Upper lobe of left lung (tissue), 4 donors: Measurements from ENCODE around the gene TBL1XR1.

ENCODE experiments used
- POLR2AphosphoS5 ChIP-seq, 2 donors: sonication (generic); formaldehyde crosslinking; IDR thresholded peaks; one replicate each; pipeline ENCODE4 v1.5.1; 2017; ENCODE audit warnings: antibody characterized with exemption in 2 of 2
- TF ChIP-seq, protein P1 (sequence below), 6 experiments: fragments of 450-650 bp in 4 of 6; fragments of 200-600 bp in 2 of 6; sonication (generic) in 2 of 6; IDR thresholded peaks; one replicate each; pipeline ENCODE4 v1.5.1; 2016 to 2019; ENCODE audit warnings: antibody characterized with exemption in 6 of 6

DNA sequence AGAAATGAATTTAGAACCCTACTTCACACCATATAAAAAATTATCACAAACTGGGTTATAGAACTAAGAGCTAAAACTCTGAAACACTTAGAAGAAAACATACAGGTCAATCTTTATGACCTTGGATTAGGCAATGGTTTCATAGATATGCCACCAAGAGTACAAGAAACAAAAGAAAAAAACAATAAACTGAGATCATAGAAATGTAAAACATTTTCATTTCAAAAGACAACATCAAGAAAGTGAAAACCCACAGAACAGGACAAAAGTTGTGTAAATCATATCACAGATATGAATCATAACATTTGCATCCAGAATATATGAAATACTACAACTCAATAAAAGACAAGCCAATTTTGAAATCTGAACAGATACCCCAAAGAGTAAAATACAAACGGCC lies 72.4 kb downstream of the TBL1XR1 start:
- TF ChIP-seq, protein P1, sequence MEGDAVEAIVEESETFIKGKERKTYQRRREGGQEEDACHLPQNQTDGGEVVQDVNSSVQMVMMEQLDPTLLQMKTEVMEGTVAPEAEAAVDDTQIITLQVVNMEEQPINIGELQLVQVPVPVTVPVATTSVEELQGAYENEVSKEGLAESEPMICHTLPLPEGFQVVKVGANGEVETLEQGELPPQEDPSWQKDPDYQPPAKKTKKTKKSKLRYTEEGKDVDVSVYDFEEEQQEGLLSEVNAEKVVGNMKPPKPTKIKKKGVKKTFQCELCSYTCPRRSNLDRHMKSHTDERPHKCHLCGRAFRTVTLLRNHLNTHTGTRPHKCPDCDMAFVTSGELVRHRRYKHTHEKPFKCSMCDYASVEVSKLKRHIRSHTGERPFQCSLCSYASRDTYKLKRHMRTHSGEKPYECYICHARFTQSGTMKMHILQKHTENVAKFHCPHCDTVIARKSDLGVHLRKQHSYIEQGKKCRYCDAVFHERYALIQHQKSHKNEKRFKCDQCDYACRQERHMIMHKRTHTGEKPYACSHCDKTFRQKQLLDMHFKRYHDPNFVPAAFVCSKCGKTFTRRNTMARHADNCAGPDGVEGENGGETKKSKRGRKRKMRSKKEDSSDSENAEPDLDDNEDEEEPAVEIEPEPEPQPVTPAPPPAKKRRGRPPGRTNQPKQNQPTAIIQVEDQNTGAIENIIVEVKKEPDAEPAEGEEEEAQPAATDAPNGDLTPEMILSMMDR (IDR thresholded peaks at IDR 0.05): no peak
- no peak for TF ChIP-seq POLR2AphosphoS5 (IDR thresholded peaks at IDR 0.05)
